Progenitor cell of endocrine pancreas (in vitro differentiated cells): ENCODE measurements around the gene FABP1. TPM values are rescaled to one million over a fixed set of nuclear protein-coding genes. Genes with fewer than 3 reads are reported as not detected.

Experiments used
- DNase-seq: peaks from one replicate; pipeline ENCODE4 v3.0.0; 2021; ENCODE audit warnings: low spot score; ENCODE audit not compliant: unreplicated experiment
- H3K27ac Mint-ChIP-seq: 2 replicates; pipeline ENCODE4 v1.8.0; 2021; ENCODE audit warnings: mild to moderate bottlenecking, moderate library complexity, mixed read lengths
- H3K27me3 Mint-ChIP-seq: 2 replicates; pipeline ENCODE4 v1.8.0; 2021; ENCODE audit warnings: mixed read lengths
- H3K36me3 Mint-ChIP-seq: 2 replicates; pipeline ENCODE4 v1.8.0; 2022; ENCODE audit warnings: mixed read lengths; ENCODE audit not compliant: insufficient read depth
- H3K4me1 Mint-ChIP-seq: 2 replicates; pipeline ENCODE4 v1.8.0; 2021; ENCODE audit warnings: low read depth, mixed read lengths
- H3K4me3 Mint-ChIP-seq: 2 replicates; pipeline ENCODE4 v1.8.0; 2021; ENCODE audit warnings: low read depth, mild to moderate bottlenecking, moderate library complexity, mixed read lengths
- H3K9me3 Mint-ChIP-seq: 2 replicates; pipeline ENCODE4 v1.8.0; 2021; ENCODE audit warnings: low read depth, mixed read lengths
- CTCF ChIP-seq: fragments of 200-600 bp; sonication (generic); IDR thresholded peaks from one replicate; pipeline ENCODE4 v1.5.0; 2021; ENCODE audit warnings: antibody characterized with exemption, mild to moderate bottlenecking; ENCODE audit not compliant: unreplicated experiment
- total RNA-seq: library from RNA; stranded (reverse); gene quantifications from 2 replicates; pipeline ENCODE4 v1.2.1, GENCODE V29; 2021

The FABP1 gene
- total RNA-seq, 1 donor from 2014 or later, result 4.5 TPM

DNA sequence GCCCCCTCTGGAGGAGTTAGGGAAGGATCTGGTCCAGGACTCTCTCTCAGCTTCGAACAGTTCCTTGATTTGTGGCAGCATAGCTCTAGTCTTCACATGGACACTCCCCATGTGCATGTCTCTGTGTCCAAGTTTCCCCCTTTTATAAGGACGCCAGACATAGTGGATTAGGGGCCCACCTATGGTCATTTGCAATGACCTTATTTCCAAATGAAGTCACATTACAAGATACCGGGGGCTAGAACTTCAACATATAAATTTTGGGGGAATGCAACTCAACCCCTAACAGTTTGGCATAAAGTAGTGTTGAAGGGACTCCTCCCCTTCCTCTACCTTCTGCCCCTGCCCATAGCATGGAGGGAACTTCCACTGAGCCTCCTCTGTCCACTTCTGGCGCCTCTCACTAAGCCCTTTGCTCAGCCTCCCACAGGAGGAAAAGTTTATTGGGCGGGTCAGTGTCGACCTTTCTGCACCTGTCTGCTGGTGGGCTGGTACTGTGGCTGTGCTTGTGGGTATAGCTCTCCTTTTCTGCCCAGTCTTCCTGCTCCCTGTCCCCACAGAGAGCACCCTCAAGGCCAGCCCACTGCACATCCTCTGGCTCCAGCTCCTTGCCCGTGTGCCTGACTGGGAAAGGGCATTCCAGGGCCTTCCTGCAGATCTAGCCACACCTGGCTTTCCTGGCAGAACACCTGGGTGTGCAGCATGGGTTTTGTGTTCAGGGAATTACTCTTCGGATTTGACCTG, 5.5 kb downstream of the FABP1 start:
- H3K36me3 Mint-ChIP-seq, result no peaks in the 10 kb centered on the region
- H3K27ac Mint-ChIP-seq, result no peak overlapping the region
- no peaks in the 10 kb centered on the region for H3K9me3 Mint-ChIP-seq
- no peak overlapping the region for H3K4me3 Mint-ChIP-seq
- TF ChIP-seq CTCF, result no peak
- H3K27me3 Mint-ChIP-seq, result peaks cover 5% of the 10 kb centered on the region
- DNase-seq, result no peak
- peaks cover 2% of the 10 kb centered on the region for H3K4me1 Mint-ChIP-seq

- no peak for DNase-seq
- Mint-ChIP-seq H3K27me3 (peaks cover 5% of the 10 kb centered on the region), H3K36me3 (no peaks in the 10 kb centered on the region), H3K27ac (no peak overlapping the region), H3K4me3 (no peak overlapping the region), H3K9me3 (no peaks in the 10 kb centered on the region), H3K4me1 (no peaks in the 10 kb centered on the region)
- no peak for TF ChIP-seq CTCF
These were observed 6.2 kb downstream of the FABP1 start for GRCh38 chr2:88121678-88122077.

DNA sequence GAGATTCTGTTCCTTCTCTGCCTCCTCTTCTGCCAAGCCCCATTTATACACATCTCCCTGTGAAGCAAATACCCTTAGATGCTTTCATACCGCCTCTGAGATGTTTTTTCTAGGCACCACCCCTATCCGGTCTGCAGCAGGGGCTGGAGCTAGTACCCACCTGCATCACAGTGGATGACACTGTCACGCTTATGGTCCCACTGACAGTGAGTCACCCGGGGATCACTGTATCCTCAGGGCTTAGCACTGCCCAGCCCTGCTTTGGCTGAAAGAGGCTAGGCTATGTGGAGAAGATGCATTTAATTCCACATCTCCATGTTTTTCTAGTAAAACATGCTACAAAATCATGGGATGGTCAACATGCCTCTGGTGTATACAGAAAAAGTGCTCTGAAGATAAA, 9.9 kb downstream of the FABP1 start:
- no peak overlapping the region for H3K4me3 Mint-ChIP-seq
- H3K27ac Mint-ChIP-seq, result no peak overlapping the region
- no peak for TF ChIP-seq CTCF
- no peaks in the 10 kb centered on the region for H3K27me3 Mint-ChIP-seq
- no peaks in the 10 kb centered on the region for H3K4me1 Mint-ChIP-seq
- no peak for DNase-seq
- H3K9me3 Mint-ChIP-seq, result no peaks in the 10 kb centered on the region
- H3K36me3 Mint-ChIP-seq, result no peaks in the 10 kb centered on the region

DNA sequence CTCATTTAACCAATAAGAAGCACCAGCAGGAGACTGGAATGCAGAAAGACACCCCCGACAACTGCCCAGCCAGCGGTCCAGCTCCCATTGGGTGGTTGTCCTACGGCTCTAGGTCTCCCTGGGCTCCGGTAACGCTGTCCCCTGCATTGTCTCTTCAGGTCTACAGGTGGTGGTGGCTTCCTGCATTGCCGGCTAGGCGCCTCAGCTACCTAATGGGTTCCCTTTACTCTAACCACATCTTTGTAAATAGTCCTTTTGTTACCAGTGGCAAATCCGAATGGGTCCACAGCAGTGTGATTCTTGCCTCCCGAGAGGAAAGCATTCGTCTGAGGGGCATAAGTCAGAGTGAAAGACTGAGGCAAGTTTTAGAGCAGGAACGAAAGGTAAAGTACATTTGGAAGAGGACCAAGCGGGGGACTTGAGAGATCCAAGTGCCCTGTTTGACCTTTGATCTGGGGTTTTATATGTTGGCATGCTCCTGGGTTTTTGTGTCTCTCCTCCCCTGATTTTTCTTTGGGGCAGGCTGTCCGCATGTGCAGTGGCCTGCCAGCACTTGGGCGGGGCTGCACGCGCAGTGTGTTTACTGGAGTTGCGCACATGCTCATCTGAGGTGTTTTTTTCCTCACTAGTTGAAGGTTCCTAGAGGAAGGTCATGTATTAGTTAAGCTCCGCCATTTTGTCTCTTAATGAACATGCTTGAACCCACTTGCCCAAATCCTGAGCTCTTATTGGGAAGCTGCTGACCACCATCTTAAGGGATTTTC, 11.0 kb downstream of the FABP1 start:
- no peak for DNase-seq
- H3K9me3 Mint-ChIP-seq, result no peaks in the 10 kb centered on the region
- H3K36me3 Mint-ChIP-seq, result no peaks in the 10 kb centered on the region
- no peak overlapping the region for H3K4me3 Mint-ChIP-seq
- H3K27ac Mint-ChIP-seq, result no peak overlapping the region
- no peaks in the 10 kb centered on the region for H3K4me1 Mint-ChIP-seq
- no peak for TF ChIP-seq CTCF
- no peaks in the 10 kb centered on the region for H3K27me3 Mint-ChIP-seq

DNA sequence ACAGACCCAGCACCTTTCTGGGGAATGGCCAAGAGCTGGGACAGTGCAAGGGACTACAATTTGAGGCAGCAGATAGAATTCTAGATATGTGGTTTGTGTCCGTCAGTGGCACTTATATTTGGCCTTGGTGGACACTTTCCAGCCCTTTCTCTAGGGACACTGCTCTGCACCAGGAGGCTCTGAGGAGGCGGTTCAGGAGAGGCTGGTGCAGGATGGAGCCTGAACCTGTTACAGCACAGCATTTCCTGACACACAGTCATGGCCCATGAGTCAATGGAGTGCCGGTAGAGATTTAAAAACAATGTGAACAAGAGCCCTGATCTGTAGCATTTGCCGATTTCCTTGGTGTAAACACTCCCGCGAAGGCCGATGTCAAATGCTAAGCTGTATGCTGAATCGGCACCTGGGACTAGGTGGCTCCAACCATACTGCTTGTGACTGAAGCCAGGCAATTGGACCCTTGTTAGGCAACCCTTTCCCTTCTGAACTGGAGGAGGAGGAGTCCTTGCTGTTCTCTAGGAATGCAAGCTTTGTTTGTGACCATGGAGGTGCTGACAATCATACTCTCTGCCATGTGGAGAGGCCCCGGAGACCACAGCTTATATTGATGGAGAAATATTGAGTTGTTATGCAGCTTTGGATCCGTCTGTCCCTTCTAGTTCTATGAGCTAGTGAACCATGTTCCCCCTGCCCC, 11.9 kb downstream of the FABP1 start:
- no peak for DNase-seq
- H3K36me3 Mint-ChIP-seq, result no peaks in the 10 kb centered on the region
- no peak overlapping the region for H3K27ac Mint-ChIP-seq

More for the DNA sequence above, 11.9 kb downstream of the FABP1 start:
- H3K9me3 Mint-ChIP-seq, result no peaks in the 10 kb centered on the region
- no peak for TF ChIP-seq CTCF
- H3K4me3 Mint-ChIP-seq, result no peak overlapping the region
- H3K27me3 Mint-ChIP-seq, result no peaks in the 10 kb centered on the region
- no peaks in the 10 kb centered on the region for H3K4me1 Mint-ChIP-seq
